ENCODE results near the gene UBE2R2. TPM values are rescaled to one million over a fixed set of nuclear protein-coding genes. Genes with fewer than 3 reads are reported as not detected.
"Not testable (repeated sequence)": the region's sequence is repeated elsewhere in the genome, so short reads cannot be mapped to it uniquely, and the experiment has no call there.

The UBE2R2 gene
- total RNA-seq, 2 experiments from 2014 or later: 22.7 to 24.5 TPM

DNA sequence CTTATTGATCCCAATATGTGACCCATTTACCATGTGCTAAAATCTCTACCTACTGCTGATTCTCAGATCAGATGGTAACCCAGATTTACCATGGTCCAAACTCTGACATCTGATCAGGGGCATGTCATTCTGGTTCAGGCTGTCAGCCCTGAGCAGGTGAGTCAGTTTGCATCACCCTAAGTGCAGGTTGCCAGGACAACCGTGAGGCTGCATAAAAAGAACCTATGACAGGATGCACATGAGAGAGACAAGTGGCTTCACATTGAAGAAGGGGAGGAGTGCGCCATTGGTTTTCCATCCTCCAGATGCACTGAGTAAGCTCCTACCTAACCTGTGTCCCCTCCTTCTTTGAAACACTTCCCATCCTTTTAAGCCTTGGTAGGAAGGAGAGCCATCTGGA, 22.4 kb upstream of the UBE2R2 start:
- no peak overlapping the region for H3K4me3 ChIP-seq (ENCODE audit: low read length)
- H3K4me3 Mint-ChIP-seq: no peak overlapping the region
- H3K36me3 ChIP-seq (ENCODE audit: insufficient read depth, low read length): no peaks in the 10 kb centered on the region
- peaks cover 7% of the 10 kb centered on the region in 2 experiments for H3K27me3 ChIP-seq (ENCODE audit: control insufficient read depth in 1 of 2, insufficient read depth in 2 of 2, low read length in 2 of 2)
- ChIA-PET POLR2A (no interaction called here), CTCF (no interaction called here)
- no peak for DNase-seq
- no peaks in the 10 kb centered on the region for H3K9me3 ChIP-seq (ENCODE audit: control insufficient read depth in 1 of 2, insufficient read depth in 1 of 2, low read length in 2 of 2)
- H3K27ac ChIP-seq (ENCODE audit: low read depth in 1 of 2, low read length in 2 of 2): no peak overlapping the region
- intact Hi-C loops (cut with DNase I, micrococcal nuclease): no loop called here
- TF ChIP-seq, protein P1, sequence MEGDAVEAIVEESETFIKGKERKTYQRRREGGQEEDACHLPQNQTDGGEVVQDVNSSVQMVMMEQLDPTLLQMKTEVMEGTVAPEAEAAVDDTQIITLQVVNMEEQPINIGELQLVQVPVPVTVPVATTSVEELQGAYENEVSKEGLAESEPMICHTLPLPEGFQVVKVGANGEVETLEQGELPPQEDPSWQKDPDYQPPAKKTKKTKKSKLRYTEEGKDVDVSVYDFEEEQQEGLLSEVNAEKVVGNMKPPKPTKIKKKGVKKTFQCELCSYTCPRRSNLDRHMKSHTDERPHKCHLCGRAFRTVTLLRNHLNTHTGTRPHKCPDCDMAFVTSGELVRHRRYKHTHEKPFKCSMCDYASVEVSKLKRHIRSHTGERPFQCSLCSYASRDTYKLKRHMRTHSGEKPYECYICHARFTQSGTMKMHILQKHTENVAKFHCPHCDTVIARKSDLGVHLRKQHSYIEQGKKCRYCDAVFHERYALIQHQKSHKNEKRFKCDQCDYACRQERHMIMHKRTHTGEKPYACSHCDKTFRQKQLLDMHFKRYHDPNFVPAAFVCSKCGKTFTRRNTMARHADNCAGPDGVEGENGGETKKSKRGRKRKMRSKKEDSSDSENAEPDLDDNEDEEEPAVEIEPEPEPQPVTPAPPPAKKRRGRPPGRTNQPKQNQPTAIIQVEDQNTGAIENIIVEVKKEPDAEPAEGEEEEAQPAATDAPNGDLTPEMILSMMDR (IDR thresholded peaks at IDR 0.05): no peak
- no peaks in the 10 kb centered on the region for H3K4me1 ChIP-seq (ENCODE audit: insufficient read depth, low read length)
- H3K27me3 Mint-ChIP-seq: peaks cover 23% of the 10 kb centered on the region
- no peaks in the 10 kb centered on the region for H3K36me3 Mint-ChIP-seq (ENCODE audit: low read depth)
- no peak overlapping the region for H3K27ac Mint-ChIP-seq
- peak; percentile 39 for ATAC-seq (ENCODE audit: poor library complexity)
- H3K4me1 Mint-ChIP-seq (ENCODE audit: low read depth): no peaks in the 10 kb centered on the region
- H3K9me3 Mint-ChIP-seq: no peaks in the 10 kb centered on the region

- ChIA-PET CTCF (no interaction called here), POLR2A (no interaction called here)
- no peak within 1 kb of the TSS for H3K27ac Mint-ChIP-seq
- intact Hi-C loops (cut with DNase I, micrococcal nuclease): no loop called here
- ATAC-seq (ENCODE audit: poor library complexity): no peak
- peaks cover 7% of the 10 kb centered on the region in 2 experiments for H3K27me3 ChIP-seq (ENCODE audit: control insufficient read depth in 1 of 2, insufficient read depth in 2 of 2, low read length in 2 of 2)
- no peaks in the 10 kb centered on the region for H3K36me3 ChIP-seq (ENCODE audit: insufficient read depth, low read length)
- no peaks in the 10 kb centered on the region for H3K36me3 Mint-ChIP-seq (ENCODE audit: low read depth)
- H3K27me3 Mint-ChIP-seq: peaks cover 26% of the 10 kb centered on the region
- no peak for DNase-seq
- no peaks in the 10 kb centered on the region for H3K4me1 Mint-ChIP-seq (ENCODE audit: low read depth)
- no peak within 1 kb of the TSS for H3K27ac ChIP-seq (ENCODE audit: low read depth in 1 of 2, low read length in 2 of 2)
- H3K4me1 ChIP-seq (ENCODE audit: insufficient read depth, low read length): no peaks in the 10 kb centered on the region
- H3K4me3 ChIP-seq (ENCODE audit: low read length): no peak within 1 kb of the TSS
- no peak within 1 kb of the TSS for H3K4me3 Mint-ChIP-seq
- no peaks in the 10 kb centered on the region for H3K9me3 ChIP-seq (ENCODE audit: control insufficient read depth in 1 of 2, insufficient read depth in 1 of 2, low read length in 2 of 2)
- no peaks in the 10 kb centered on the region for H3K9me3 Mint-ChIP-seq
- TF ChIP-seq, protein P1 (IDR thresholded peaks at IDR 0.05): no peak
Measured at GRCh38 chr9:33795281-33795680, 21.7 kb upstream of the UBE2R2 start, which contains the start of gene PRSS3. TSS of gene PRSS3 (plus strand) at chr9:33795561. CDS start at chr9:33795574, 13 bp downstream.

GRCh38 chr9:33795819-33796218, 21.1 kb upstream of the UBE2R2 start:
- intact Hi-C loops (cut with DNase I, micrococcal nuclease): no loop called here
- ATAC-seq (ENCODE audit: poor library complexity) (no peak), DNase-seq (no peak)
- Mint-ChIP-seq H3K36me3 (ENCODE audit: low read depth) (no peaks in the 10 kb centered on the region), H3K27me3 (peaks cover 26% of the 10 kb centered on the region), H3K9me3 (no peaks in the 10 kb centered on the region), H3K4me1 (ENCODE audit: low read depth) (no peaks in the 10 kb centered on the region), H3K27ac (no peak overlapping the region), H3K4me3 (no peak overlapping the region)
- Histone ChIP-seq H3K4me3 (ENCODE audit: low read length) (no peak overlapping the region), H3K27ac (ENCODE audit: low read depth in 1 of 2, low read length in 2 of 2) (no peak overlapping the region), H3K9me3 (ENCODE audit: control insufficient read depth in 1 of 2, insufficient read depth in 1 of 2, low read length in 2 of 2) (no peaks in the 10 kb centered on the region), H3K4me1 (ENCODE audit: insufficient read depth, low read length) (no peaks in the 10 kb centered on the region), H3K27me3 (ENCODE audit: control insufficient read depth in 1 of 2, insufficient read depth in 2 of 2, low read length in 2 of 2) (peaks cover 7% of the 10 kb centered on the region in 2 experiments), H3K36me3 (ENCODE audit: insufficient read depth, low read length) (no peaks in the 10 kb centered on the region)
- ChIA-PET CTCF (no interaction called here), POLR2A (no interaction called here)
- TF ChIP-seq, protein P1 (IDR thresholded peaks at IDR 0.05): no peak

DNA sequence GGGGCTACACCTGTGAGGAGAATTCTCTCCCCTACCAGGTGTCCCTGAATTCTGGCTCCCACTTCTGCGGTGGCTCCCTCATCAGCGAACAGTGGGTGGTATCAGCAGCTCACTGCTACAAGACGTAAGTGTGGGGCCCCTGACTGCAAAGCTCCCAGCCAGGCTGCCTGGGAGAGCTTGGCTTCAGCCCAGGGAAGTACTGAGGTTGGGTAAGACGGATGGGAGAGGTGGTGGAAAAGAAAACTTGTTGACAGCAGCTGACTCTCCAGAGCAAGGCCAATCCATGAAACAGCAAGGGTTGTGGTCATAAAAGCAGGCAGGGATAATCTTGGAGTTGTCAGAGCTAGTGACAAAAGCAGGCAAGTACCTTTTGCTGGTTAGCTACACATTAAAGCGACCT, 20.3 kb upstream of the UBE2R2 start:
- H3K9me3 Mint-ChIP-seq; H3K4me3 Mint-ChIP-seq; intact Hi-C loops (cut with DNase I, micrococcal nuclease); H3K4me3 ChIP-seq (ENCODE audit: low read length); H3K36me3 ChIP-seq (ENCODE audit: insufficient read depth, low read length); H3K4me1 ChIP-seq (ENCODE audit: insufficient read depth, low read length); H3K9me3 ChIP-seq (ENCODE audit: control insufficient read depth in 1 of 2, insufficient read depth in 1 of 2, low read length in 2 of 2); CTCF ChIA-PET; ATAC-seq (ENCODE audit: poor library complexity); H3K27ac Mint-ChIP-seq; H3K27me3 ChIP-seq (ENCODE audit: control insufficient read depth in 1 of 2, insufficient read depth in 2 of 2, low read length in 2 of 2); H3K4me1 Mint-ChIP-seq (ENCODE audit: low read depth); H3K27ac ChIP-seq (ENCODE audit: low read depth in 1 of 2, low read length in 2 of 2); POLR2A ChIA-PET; DNase-seq; H3K36me3 Mint-ChIP-seq (ENCODE audit: low read depth): not testable (repeated sequence)
- peaks cover 26% of the 10 kb centered on the region for H3K27me3 Mint-ChIP-seq

Data from CD4-positive, alpha-beta T cell (primary cell).